B cell (primary cell): ENCODE data around the gene ATP2B3. TPM values are rescaled to one million over a fixed set of nuclear protein-coding genes. Genes with fewer than 3 reads are reported as not detected.

Source experiments
- ATAC-seq: fragments of 200-7000 bp; cut with Tn5 transposase; one replicate; pipeline ENCODE4 v1.10.0; 2021; ENCODE audit warnings: low read depth, mild to moderate bottlenecking, moderate number of reproducible peaks, moderate library complexity
- CTCF ChIA-PET: fragments of 350-600 bp; sonication (Branson Sonifier 250); formaldehyde crosslinking; loops from one replicate; lab custom pipeline; 2021; ENCODE audit warnings: antibody characterized with exemption, inconsistent platforms; lab: Charles Lee
- POLR2A ChIA-PET: fragments of 350-600 bp; sonication (Branson Sonifier 250); formaldehyde crosslinking; loops from one replicate; lab custom pipeline; 2021; ENCODE audit warnings: antibody characterized with exemption; lab: Charles Lee
- DNase-seq: peaks from one replicate; pipeline ENCODE4 v3.0.0; 2013
- H2AFZ ChIP-seq: 2 replicates; pipeline ENCODE4 v1.6.1; 2012; ENCODE audit warnings: mild to moderate bottlenecking, low read depth, low read length; ENCODE audit not compliant: insufficient read depth, poor library complexity, severe bottlenecking
- H3K27ac ChIP-seq, 2 donors: 1 replicate in 1 of 2; 2 replicates in 1 of 2; pipeline ENCODE4 v1.5.1; 2012 to 2013; ENCODE audit warnings: low read length in 2 of 2, mild to moderate bottlenecking in 2 of 2, moderate library complexity in 1 of 2
- H3K27me3 ChIP-seq, 4 experiments: fragments of 200-600 bp in 1 of 4; sonication (generic) in 1 of 4; replicated peaks in 1 of 4; 1 replicate in 2 of 4; 2 replicates in 2 of 4; pipeline versions ENCODE4 v1.6.1 to v1.7.0; 2013 to 2016; ENCODE audit warnings: low read length in 3 of 4, mild to moderate bottlenecking in 2 of 4, mixed read lengths in 1 of 4, moderate library complexity in 1 of 4; ENCODE audit not compliant: insufficient read depth in 4 of 4, control insufficient read depth in 3 of 4; ENCODE audit errors: control extremely low read depth in 1 of 4
- H3K36me3 ChIP-seq, 2 experiments: replicated peaks in 1 of 2; 1 replicate in 1 of 2; 2 replicates in 1 of 2; pipeline versions ENCODE4 v1.6.1 to v1.7.1; 2013; ENCODE audit warnings: low read length in 1 of 2; ENCODE audit not compliant: insufficient read depth in 2 of 2, control insufficient read depth in 1 of 2; ENCODE audit errors: control extremely low read depth in 1 of 2, extremely low read depth in 1 of 2
- H3K4me1 ChIP-seq, 2 donors: fragments of 200-600 bp in 1 of 2; sonication (generic) in 1 of 2; 1 replicate in 1 of 2; 2 replicates in 1 of 2; pipeline versions ENCODE4 v1.5.1 to v1.6.1; 2013 to 2017; ENCODE audit warnings: low read length in 2 of 2; ENCODE audit not compliant: control insufficient read depth in 2 of 2, insufficient read depth in 2 of 2
- H3K4me2 ChIP-seq: replicated peaks from 2 replicates; pipeline ENCODE3; 2012; ENCODE audit warnings: mild to moderate bottlenecking, low read depth, low read length; ENCODE audit not compliant: poor library complexity, severe bottlenecking
- H3K4me3 ChIP-seq, 5 experiments: fragments of 200-600 bp in 1 of 5; sonication (generic) in 1 of 5; 1 replicate in 3 of 5; 2 replicates in 2 of 5; pipeline versions ENCODE4 v1.5.1 to v1.7.0; 2011 to 2016; ENCODE audit warnings: low read length in 4 of 5, mild to moderate bottlenecking in 4 of 5, low read depth in 2 of 5, control low read depth in 1 of 5, moderate library complexity in 1 of 5; ENCODE audit not compliant: insufficient read depth in 1 of 5; ENCODE audit errors: control extremely low read depth in 1 of 5, extremely low read depth in 1 of 5
- H3K79me2 ChIP-seq: fragments of 200-600 bp; sonication (generic); one replicate; pipeline ENCODE4 v1.6.0; 2016; ENCODE audit warnings: low read length; ENCODE audit not compliant: control insufficient read depth, insufficient read depth
- H3K9ac ChIP-seq: fragments of 200-600 bp; sonication (generic); 2 replicates; pipeline ENCODE4 v1.6.1; 2017; ENCODE audit warnings: mild to moderate bottlenecking, low read length, moderate library complexity
- H3K9me3 ChIP-seq, 3 donors: one replicate each; pipeline versions ENCODE4 v1.6.1 to v1.7.1; 2013; ENCODE audit warnings: low read length in 2 of 3; ENCODE audit not compliant: control insufficient read depth in 2 of 3, insufficient read depth in 1 of 3; ENCODE audit errors: control extremely low read depth in 1 of 3
- H4K20me1 ChIP-seq: 2 replicates; pipeline ENCODE4 v1.6.0; 2012; ENCODE audit warnings: mild to moderate bottlenecking, low read length; ENCODE audit not compliant: insufficient read depth, control insufficient read depth, poor library complexity, severe bottlenecking
- H3K27ac Mint-ChIP-seq: one replicate; pipeline ENCODE4 v1.8.0; 2021; ENCODE audit warnings: mixed read lengths
- H3K27me3 Mint-ChIP-seq: one replicate; pipeline ENCODE4 v1.8.0; 2021; ENCODE audit warnings: mixed read lengths
- H3K4me1 Mint-ChIP-seq: one replicate; pipeline ENCODE4 v1.8.0; 2021; ENCODE audit warnings: mixed read lengths
- H3K4me3 Mint-ChIP-seq: one replicate; pipeline ENCODE4 v1.8.0; 2021; ENCODE audit warnings: mixed read lengths
- H3K9me3 Mint-ChIP-seq: one replicate; pipeline ENCODE4 v1.8.0; 2022; ENCODE audit warnings: mixed read lengths; ENCODE audit not compliant: insufficient read depth
- EZH2 ChIP-seq: IDR thresholded peaks from 2 replicates; pipeline ENCODE4 v1.6.1; 2012; ENCODE audit warnings: borderline replicate concordance, low read depth, mild to moderate bottlenecking, moderate library complexity, low read length; ENCODE audit not compliant: insufficient read depth, poor library complexity, severe bottlenecking
- WGBS: methylation state at CpG from one replicate; pipeline ENCODE4 v1.1.5; 2013; ENCODE audit warnings: missing lambda C conversion rate; ENCODE audit not compliant: insufficient coverage; 5-methylcytosine and 5-hydroxymethylcytosine counted together
- intact Hi-C: fragments of 100-400 bp; cut with micrococcal nuclease; formaldehyde crosslinking; loops from one replicate; pipeline ENCODE4 v1.10.0; 2022
- polyA plus RNA-seq: library from polyadenylated mRNA; depleted of rRNA; stranded (reverse); fragments of >200 nt; gene quantifications from 2 replicates; pipeline ENCODE4 v1.2.3, GENCODE V29; 2012
- total RNA-seq, 2 donors: library from RNA; stranded (reverse); fragments of 120-200 nt in 1 of 2; gene quantifications; 1 replicate in 1 of 2; 2 replicates in 1 of 2; pipeline versions ENCODE4 v1.2.3 to v1.2.4, GENCODE V29; 2013 to 2022
- TF ChIP-seq, protein P1 (sequence below): fragments of 200-600 bp; IDR thresholded peaks from one replicate; pipeline ENCODE4 v1.8.0; 2022; ENCODE audit warnings: antibody characterized with exemption, mild to moderate bottlenecking

ATP2B3 gene
- total and polyA plus RNA-seq, 2 donors (not counting 1 experiment from before 2014, with no cell fraction given), result not detected

DNA sequence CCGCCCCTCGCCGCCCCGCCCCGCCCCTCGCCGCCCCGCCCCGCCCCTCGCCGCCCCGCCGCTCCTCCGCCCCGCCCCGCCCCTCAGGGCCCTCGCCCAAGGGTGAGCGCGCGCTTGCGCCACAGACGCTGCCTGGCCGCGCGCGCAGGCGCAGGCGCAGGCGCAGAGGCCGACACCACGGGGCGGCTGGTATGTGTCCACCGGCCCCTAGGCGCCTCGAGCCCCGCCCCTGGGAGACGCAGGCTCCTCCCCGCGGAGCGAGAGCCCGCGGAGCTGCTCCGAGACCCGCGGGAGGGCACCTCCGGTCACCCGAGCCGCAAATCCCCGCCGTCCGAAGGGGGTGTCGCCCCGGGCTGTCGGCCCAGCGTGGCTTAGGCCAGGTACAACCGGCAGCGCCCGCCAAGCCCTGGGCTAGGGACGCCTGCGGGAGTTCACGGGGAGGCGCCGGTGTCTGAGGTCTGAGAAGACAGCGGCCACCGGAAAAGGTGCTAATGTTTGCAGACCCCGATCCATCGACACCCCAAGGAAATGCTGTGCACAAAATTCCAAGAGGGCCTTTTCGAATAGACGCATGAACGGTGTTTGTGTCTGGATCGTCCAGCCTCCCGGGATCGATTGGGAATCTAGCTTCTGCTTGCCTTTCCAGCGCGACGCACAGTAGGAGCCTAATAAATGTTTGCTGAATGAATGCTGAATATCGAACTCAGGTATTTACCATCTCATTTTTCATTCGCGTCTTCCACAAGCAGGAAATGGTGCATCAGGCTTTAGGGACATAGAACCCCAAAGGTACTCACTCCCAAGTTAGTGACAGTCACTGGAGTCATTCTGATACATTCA lies 82.0 kb downstream of the ATP2B3 start:
- H3K4me3 ChIP-seq, result peak overlapping the region; percentile 40 to 77 (median 73)
- CTCF ChIA-PET, result interaction anchor here (1.2 kb wide), 1 partner anchor 45 kb away, joined by 3 read pairs; no protein-coding TSS in a partner anchor
- peak overlapping the region; percentile 18 to 64 for H3K27ac ChIP-seq
- H3K4me1 Mint-ChIP-seq, result peaks cover 41% of the 10 kb centered on the region
- peak; percentile 90 for DNase-seq
- H3K4me1 ChIP-seq, result peaks cover 29 to 41% of the 10 kb centered on the region in 2 donors
- POLR2A ChIA-PET, result interaction anchor here (1.0 kb wide), 1 partner anchor 10 kb away, joined by 3 read pairs; no protein-coding TSS in a partner anchor
- peak overlapping the region; percentile 82 for H3K4me3 Mint-ChIP-seq
- H3K79me2 ChIP-seq, result peaks cover 31% of the 10 kb centered on the region
- no peaks in the 10 kb centered on the region for H3K27me3 Mint-ChIP-seq
- TF ChIP-seq, protein P1, sequence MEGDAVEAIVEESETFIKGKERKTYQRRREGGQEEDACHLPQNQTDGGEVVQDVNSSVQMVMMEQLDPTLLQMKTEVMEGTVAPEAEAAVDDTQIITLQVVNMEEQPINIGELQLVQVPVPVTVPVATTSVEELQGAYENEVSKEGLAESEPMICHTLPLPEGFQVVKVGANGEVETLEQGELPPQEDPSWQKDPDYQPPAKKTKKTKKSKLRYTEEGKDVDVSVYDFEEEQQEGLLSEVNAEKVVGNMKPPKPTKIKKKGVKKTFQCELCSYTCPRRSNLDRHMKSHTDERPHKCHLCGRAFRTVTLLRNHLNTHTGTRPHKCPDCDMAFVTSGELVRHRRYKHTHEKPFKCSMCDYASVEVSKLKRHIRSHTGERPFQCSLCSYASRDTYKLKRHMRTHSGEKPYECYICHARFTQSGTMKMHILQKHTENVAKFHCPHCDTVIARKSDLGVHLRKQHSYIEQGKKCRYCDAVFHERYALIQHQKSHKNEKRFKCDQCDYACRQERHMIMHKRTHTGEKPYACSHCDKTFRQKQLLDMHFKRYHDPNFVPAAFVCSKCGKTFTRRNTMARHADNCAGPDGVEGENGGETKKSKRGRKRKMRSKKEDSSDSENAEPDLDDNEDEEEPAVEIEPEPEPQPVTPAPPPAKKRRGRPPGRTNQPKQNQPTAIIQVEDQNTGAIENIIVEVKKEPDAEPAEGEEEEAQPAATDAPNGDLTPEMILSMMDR, result no peak
- TF ChIP-seq EZH2, result no peak
- 0% methylated on average over 66 of the region's 79 CpGs for WGBS
- no peaks in the 10 kb centered on the region for H3K27me3 ChIP-seq
- H3K9me3 ChIP-seq, result no peaks in the 10 kb centered on the region
- H4K20me1 ChIP-seq, result peaks cover 19% of the 10 kb centered on the region
- H3K36me3 ChIP-seq, result peaks cover 0 to 8% of the 10 kb centered on the region in 2 experiments
- intact Hi-C loops, result loop anchor here (1.0 kb wide), 1 partner anchor 125 kb away; the partner anchor contains the start of genes ABCD1 and BCAP31
- H3K4me2 ChIP-seq, result peak overlapping the region; percentile 75
- H2AFZ ChIP-seq, result peak overlapping the region; percentile 76
- peak; percentile 84 for ATAC-seq
- peak overlapping the region; percentile 67 for H3K27ac Mint-ChIP-seq
- no peaks in the 10 kb centered on the region for H3K9me3 Mint-ChIP-seq
- peak overlapping the region; percentile 70 for H3K9ac ChIP-seq

DNA sequence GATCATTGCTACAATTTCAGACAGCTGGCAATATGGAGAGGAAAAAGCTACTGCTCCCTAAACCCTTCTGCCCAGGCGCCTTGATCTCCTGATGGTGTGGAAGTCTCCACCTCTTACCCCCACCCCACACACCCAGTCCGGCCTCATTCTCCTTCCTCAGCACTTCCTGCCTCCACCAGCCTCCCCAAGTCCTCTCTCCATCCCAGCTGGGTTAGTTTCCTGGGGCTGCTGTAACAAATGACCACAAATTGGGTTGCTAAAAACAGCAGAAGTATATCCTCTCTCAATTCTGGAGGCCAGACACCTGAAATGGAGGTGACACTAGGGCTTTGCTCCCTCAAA lies 82.6 kb downstream of the ATP2B3 start:
- intact Hi-C loops, result no loop called here
- peak overlapping the region; percentile 76 for H2AFZ ChIP-seq

More for the DNA sequence above, 82.6 kb downstream of the ATP2B3 start:
- Mint-ChIP-seq H3K4me3 (peak overlapping the region; percentile 82), H3K4me1 (peaks cover 41% of the 10 kb centered on the region), H3K9me3 (no peaks in the 10 kb centered on the region), H3K27ac (peak overlapping the region; percentile 67), H3K27me3 (no peaks in the 10 kb centered on the region)
- Histone ChIP-seq H3K9ac (peak overlapping the region; percentile 70), H3K9me3 (no peaks in the 10 kb centered on the region), H3K4me1 (peaks cover 29 to 41% of the 10 kb centered on the region in 2 donors), H4K20me1 (peaks cover 19% of the 10 kb centered on the region), H3K4me3 (peak overlapping the region in 4 of 5 experiments; percentile 40 to 77 (median 73)), H3K36me3 (peaks cover 0 to 3% of the 10 kb centered on the region in 2 experiments), H3K4me2 (peak overlapping the region; percentile 75), H3K79me2 (peaks cover 25% of the 10 kb centered on the region), H3K27ac (no peak overlapping the region), H3K27me3 (no peaks in the 10 kb centered on the region)
- ChIA-PET POLR2A (interaction anchor here (1.0 kb wide), 1 partner anchor 9 kb away, joined by 3 read pairs; no protein-coding TSS in a partner anchor), CTCF (interaction anchor here (1.2 to 1.3 kb wide), 2 partner anchors 19 to 45 kb away, joined by 3 to 4 read pairs; no protein-coding TSS in a partner anchor)
- peak; percentile 12 for DNase-seq
- TF ChIP-seq, protein P1, result no peak
- TF ChIP-seq EZH2, result no peak
- no CpG with 5 or more reads among the region's 2 CpGs for WGBS
- no peak for ATAC-seq
